HPDE6-E6E7 (cell line): ENCODE data around the gene INO80.
"Not testable (repeated sequence)": the region's sequence is repeated elsewhere in the genome, so short reads cannot be mapped to it uniquely, and the experiment has no call there.

ENCODE experiments used
- DNase-seq: peaks from one replicate; pipeline ENCODE4 v3.0.0; 2011; ENCODE audit warnings: missing footprints; ENCODE audit errors: extremely low spot score

Gene INO80, protein sequence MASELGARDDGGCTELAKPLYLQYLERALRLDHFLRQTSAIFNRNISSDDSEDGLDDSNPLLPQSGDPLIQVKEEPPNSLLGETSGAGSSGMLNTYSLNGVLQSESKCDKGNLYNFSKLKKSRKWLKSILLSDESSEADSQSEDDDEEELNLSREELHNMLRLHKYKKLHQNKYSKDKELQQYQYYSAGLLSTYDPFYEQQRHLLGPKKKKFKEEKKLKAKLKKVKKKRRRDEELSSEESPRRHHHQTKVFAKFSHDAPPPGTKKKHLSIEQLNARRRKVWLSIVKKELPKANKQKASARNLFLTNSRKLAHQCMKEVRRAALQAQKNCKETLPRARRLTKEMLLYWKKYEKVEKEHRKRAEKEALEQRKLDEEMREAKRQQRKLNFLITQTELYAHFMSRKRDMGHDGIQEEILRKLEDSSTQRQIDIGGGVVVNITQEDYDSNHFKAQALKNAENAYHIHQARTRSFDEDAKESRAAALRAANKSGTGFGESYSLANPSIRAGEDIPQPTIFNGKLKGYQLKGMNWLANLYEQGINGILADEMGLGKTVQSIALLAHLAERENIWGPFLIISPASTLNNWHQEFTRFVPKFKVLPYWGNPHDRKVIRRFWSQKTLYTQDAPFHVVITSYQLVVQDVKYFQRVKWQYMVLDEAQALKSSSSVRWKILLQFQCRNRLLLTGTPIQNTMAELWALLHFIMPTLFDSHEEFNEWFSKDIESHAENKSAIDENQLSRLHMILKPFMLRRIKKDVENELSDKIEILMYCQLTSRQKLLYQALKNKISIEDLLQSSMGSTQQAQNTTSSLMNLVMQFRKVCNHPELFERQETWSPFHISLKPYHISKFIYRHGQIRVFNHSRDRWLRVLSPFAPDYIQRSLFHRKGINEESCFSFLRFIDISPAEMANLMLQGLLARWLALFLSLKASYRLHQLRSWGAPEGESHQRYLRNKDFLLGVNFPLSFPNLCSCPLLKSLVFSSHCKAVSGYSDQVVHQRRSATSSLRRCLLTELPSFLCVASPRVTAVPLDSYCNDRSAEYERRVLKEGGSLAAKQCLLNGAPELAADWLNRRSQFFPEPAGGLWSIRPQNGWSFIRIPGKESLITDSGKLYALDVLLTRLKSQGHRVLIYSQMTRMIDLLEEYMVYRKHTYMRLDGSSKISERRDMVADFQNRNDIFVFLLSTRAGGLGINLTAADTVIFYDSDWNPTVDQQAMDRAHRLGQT (N-terminal part only)

DNA sequence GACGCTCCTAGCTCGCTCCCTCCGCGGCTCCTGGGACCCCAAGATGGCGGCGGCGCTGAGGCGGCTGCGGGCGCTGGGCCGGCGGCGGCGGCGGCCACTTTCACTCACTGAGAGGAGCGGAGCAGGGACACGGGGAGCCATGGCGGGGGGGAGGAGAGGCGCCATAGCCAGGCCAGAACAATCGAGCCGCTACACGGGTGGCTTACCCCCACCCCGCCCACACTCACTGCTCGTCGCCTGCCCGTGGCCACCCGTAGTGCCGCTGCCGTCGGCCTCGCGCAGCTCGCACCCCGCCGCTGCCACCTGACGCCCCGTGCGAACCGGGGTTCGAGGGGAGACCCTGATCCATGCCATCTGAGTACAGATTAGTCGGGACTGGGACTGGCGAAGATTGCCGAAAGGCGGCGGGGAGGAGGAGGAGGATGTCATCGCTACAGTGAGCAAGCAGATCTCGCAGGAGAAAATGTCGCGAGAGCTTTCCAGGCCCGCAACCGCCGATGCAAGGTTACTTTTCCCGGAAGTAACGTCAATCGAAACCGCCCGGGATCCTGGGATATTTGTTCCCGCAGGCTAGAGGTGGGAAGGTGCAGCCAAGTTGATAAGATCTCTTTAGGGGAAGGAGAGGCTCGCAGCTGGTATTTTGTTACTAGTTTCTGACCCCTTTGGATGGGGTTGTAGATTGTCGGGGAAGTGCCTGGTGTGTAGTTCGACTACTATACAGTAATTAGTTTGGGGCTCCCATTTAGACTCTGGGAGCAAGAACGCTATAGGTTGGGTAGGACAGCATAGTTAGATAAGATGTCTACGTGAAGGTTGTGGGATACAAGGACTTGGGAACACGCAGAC is at the start of gene INO80:
INO80 (minus strand) TSS at position 165 of the 846 bp plus-strand sequence. CDS start 19,970 bp downstream, outside the sequence.
- peak; percentile 97 for DNase-seq

DNA sequence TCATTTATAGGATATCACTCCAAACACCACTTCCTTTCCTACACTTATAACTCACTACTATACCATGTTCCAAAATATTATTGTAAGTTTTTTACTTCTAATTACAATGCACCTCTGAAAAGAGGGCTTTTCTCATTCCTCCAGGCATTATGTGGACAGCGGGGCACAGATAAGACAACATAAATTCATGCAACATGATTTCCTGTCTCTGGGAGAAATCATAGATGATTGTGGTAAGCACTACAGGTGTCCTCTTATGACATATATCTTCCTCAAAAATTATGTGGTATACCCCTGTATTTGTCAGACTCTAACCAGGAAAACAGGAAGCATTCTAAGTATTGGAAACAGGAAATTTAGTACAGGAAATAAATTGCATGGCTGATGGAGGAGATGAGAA is 45.7 kb upstream of the INO80 start:
- no peak for DNase-seq

DNA sequence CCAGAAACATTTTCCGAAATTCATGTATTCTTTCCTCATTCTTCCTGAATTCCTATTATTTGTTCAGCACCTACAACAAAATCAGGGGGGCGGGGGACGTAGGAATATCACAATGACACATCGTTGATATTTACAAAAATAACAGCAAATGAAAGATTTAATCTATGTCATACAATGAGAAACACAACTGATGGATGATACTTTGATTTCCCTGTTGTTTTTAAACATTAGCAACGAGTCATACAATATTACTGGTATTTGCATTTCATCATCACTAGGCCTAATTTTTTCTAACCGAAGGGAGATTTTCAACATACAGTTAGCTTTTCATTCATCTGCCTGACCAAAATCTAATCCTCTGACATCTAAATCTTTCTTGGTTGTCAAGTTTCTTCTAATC is 45.3 kb upstream of the INO80 start:
- no peak for DNase-seq

DNA sequence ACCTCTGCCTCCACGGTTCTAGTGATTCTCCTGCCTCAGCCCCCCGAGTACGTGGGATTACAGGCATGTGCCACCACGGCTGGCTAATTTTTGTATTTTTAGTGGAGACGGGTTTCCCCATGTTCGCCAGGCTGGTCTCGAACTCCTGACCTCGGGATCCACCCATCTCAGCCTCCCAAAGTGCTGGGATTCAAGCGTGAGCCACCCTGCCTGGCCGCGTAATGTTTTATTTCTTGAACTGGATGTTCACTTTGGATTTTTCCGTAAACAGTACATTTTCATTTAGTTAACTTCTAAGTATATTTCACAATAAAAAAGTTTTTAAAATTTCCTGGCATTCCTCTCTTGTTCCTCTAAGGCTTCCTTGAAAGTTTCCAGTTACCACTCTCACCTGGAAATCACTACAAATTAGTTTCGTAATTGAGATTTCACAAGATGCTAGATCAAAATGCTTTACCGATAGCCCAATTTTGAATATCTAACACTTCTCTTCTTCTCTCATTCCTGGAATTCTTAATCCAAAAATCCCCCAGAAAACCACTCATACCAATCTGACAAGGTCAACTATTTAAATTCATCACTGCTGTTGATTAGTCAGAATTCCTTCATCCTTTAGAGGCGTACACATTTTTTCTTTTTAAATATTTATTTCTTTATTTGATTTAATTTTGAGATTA is 44.7 kb upstream of the INO80 start:
- no peak for DNase-seq

DNA sequence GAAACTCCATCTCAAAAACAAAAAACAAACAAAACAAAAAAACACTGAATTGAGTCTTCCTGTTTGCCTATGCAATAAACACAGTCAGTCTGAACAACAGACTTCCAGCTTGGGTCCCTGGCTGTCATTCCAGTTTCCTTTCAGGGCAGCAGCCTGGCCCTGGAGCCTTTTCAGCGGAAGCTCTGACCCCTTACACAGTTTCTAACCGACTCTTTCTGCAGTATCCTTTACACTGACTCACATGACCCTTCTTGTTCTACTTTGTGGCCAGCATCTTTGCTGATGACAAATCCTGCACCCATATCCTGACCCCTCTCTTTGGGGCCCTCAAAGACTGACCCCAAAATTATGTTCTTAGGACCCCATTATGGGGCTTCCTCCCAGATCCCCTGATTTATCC is 38.3 kb upstream of the INO80 start:
- no peak for DNase-seq

DNA sequence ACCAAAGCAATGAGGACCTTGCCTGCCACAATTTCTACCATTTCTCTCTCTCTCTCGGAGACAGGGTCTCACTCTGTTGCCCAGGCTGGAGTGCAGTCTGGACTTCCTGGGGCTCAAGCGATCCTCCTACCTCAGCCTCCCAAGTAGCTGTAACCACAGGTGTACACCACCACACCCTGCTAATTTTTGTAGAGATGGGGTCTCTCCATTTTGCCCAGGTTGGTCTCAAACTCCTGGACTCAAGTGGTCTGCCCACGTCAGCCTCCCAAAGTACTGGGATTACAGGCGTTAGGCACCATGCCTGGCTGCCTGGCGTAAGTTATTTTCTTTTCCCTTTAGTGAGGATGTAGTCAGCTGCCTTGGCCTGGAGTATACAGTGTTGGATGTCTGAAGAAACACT is 37.7 kb upstream of the INO80 start:
- DNase-seq: no peak

DNA sequence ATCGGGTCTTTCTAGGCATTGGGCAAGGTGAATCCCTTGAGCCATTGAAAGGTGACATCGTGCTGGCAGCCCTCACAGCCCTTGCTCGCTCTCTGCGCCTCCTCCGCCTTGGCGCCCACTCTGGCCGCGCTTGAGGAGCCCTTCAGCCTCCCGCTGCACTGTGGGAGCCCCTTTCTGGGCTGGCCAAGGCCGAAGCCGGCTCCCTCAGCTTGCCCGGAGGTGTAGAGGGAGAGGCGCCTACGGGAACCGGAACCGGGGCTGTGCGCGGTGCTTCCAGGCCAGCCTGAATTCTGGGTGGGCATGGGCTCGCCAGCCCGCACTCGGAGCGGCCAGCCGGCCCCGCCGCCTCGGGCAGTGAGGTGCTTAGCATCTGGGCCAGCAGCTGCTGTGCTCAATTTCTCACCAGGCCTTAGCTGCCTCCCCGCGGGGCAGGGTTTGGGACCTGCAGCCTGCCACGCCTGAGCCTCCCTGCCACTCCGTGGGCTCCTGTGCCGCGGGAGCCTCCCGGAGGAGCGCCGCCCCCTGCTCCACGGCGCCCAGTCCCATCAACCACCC is 35.4 kb upstream of the INO80 start:
- no peak for DNase-seq

DNA sequence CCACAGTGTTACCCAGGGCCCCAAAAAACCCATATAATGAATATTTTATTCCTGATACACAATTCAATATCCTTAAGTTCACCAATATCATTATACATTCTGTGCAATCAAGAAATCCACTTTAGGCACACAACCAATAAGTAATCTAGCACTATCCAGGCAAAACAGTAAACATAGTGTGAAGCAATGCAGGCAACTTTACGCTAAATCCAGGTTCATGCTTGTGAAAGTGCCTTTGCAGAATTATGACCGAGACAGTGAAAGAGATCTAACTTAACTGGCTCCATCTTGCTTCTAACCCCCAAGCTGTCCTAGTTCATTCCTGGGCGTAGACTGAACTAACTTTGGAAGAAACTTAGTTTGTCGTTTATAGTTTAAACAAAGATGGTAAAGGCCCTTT is 34.2 kb upstream of the INO80 start:
- no peak for DNase-seq

DNA sequence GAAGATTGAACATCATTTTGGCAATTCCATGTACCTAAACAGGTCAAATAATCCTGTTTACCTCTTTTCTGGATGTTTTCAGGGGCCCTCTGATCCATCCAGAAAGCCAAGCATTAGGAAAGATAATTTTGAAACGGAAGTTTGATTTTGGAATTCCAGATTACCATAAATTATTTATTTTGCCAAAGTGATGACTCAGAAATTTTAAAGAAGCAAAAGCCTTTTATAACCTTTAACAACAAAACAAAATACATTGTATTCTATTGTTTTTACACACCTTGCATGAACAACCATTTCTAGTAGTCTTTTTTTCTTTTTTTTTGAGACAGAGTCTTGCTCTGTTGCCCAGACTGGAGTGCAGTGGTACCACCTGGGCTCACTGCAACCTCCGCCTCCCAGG is 32.0 kb upstream of the INO80 start:
- DNase-seq: no peak

DNA sequence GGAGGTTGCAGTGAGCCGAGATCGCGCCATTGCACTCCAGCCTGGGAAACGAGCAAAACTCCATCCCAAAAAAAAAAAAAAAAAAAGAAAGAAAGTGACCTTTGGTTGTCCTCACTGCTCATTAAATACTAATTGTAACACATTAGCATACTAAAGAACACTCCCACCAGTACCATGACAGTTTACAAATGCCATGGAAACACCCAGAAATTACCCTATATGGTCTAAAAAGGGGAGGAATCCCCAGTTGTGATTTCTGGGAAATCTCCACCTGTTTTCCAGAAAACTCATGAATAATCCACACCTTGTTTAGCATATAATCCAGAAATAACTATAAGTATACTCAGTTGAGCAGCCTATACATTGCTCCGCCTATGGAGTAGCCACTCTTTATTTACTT is 23.5 kb upstream of the INO80 start:
- DNase-seq: no peak

DNA sequence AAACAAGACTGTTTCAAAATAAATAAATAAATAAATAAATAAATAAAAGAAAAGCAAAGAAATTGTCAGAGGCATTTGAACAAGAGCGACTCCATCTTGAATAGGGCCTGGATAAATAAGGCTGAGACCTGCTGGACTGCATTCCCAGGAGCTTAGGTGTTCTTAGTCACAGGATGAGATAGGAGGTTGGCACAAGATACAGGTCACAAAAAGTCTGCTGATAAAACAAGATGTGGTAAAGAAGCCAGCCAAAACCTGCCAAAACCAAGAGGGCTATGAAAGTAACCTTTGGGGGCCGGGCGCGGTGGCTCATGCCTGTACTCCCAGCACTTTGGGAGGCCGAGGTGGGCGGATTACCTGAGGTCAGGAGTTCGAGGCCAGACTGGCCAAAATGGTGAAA is 23.0 kb upstream of the INO80 start:
- not testable (repeated sequence) for DNase-seq

DNA sequence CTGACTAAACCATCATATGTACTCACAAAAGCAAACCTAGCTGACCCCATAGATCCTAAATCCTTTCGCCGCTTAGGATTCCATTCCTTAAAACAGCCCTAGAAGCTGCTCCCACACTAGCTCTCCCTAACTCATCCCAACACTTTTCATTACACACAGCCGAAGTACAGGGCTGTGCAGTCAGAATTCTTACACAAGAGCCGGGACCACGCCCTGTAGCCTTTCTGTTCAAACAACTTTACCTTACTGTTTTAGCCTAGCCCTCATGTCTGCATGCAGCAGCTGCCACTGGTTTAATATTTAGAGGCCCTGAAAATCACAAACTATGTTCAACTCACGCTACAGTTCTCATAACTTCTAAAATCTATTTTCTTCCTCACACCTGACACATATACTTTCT is 19.5 kb upstream of the INO80 start:
- not testable (repeated sequence) for DNase-seq

DNA sequence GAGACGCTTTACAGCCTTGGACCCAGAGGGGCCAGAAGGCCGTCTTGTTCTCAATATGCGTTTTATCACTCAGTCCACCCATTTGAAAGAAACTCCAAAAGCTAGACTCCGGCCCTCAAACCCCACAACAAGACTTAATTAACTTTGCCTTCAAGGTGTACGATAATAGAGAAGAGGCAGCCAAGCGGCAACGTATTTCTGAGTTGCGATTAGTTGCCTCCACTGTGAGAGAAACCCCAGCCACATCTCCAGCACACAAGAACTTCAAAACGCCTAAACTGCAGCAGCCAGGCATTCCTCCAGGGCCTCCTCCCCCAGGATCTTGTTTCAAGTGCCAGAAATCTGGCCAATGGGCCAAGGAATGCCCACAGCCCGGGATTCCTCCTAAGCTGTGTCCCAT is 17.4 kb upstream of the INO80 start:
- no peak for DNase-seq

DNA sequence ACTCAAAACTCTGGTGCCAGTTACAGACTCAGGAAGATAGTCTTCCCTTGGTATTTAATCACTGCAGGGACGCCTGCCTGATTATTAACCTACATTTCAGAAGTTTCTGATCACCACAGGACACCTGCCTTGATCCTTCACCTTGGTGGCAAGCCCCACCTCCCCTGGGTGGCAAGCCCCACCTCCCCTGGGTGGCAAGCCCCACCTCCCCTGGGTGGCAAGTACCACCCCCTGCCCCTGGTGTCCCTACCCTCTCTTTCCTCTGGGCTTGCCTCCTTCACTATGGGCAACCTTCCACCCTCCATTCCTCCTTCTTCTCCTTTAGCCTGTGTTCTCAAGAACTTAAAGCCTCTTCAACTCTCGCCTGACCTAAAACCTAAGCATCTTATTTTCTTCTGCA is 16.0 kb upstream of the INO80 start:
- DNase-seq: not testable (repeated sequence)

DNA sequence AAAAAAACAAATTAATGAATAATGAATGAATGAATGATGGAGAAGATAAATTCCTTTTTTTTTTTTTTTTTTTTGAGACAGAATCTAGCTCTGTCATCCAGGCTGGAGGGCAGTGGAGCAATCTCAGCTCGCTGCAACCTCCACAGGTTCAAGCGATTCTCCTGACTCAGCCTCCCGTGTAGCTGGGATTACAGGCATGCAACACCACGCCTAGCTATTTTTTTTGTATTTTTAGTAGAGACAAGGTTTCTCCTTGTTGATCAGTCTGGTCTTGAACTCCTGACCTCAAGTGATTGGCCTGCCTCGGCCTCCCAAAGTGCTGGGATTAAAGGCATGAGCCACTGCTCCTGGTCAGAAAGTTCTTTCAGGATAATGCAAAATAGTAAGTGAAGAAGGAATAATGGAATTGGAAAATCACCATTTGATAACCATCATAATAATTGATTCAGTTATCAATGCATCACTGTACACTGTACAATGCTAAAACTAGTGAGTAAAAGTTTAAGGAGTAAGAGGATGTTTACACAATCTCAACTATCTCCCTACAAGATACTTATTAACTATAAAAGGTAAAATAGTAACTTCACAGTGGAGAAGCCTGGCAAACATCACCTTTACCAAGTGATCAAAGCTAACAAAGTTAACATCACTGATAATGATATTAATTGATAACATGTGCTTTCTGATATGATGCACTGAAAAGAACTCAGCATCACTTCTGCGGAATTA is 12.3 kb upstream of the INO80 start:
- no peak for DNase-seq

DNA sequence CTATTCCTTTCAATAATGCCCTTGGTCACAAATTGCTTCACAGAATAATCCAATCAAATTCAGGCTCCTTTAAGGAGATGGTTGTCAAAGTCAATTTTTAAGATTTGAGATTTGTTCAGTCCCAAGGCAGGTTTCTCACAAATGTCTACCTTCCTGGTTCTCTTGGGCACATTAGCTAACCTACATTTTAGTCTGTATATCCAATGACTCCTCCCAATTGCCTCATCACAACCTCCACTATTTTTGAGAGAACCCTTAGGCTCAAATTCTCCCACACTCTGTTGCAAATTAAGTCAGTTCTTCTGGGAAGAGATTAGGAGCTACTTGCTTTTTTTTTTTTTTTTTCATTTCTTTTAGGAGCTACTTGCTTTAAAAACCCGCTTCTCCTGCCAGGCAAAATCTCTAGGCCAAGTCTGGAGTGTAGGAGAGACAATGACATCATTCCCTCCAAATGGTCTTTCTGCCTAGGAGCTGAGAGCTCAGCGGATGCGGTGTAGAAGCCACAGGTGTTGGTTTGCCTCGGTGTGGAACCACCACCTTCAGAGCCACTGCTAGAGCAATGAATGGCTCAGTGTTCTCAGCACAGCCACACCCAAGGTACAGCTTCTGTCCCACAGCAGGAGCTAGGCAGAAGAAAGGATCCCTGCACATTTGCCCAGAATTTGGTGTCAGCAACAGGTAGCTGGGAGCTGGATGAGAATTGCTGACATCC is 10.0 kb upstream of the INO80 start:
- no peak for DNase-seq

DNA sequence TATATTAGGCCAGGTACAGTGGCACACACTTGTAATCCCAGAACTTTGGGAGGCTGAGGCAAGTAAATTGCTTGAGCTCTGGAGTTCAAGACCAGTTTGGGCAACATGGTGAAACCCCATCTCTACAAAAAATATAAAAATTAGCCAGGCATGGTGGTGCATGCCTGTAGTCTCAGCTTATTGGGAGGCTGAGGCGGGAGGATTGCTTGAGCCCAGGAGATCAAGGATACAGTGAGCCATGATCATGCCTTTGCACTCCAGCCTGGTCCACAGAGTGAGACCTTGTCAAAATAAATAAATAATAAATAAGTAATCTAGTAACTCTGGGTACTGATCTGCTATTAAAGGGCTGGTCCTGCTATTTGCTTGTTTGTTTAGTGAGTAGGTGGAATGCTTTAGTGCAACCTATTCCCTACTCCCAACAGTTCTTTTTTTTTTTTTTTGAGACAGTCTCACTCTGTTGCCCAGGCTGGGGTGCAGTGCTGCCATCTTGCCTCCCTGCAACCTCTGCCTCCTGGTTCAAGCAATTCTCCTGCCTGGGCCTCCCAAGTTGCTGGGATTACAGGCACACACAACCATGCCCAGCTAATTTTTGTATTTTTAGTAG is 9.1 kb upstream of the INO80 start:
- DNase-seq: no peak

DNA sequence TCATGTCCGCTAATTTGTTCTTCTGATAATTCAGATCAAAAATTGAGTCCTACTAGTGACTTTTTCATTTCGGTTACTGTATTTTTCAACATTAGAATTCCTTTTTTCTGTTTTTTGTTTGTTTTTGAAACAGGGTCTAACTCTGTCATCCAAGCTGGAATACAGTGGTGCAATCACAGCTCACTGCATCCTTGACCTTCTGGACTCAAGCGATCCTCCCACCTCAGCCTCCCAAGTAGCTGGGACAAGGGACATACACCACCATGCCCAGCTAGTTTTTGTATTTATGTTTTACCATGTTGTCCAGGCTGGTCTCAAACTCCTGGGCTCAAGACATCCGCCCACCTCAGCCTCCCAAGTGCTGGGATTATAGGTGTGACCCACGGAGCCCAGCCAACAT is 8.0 kb upstream of the INO80 start:
- DNase-seq: no peak

DNA sequence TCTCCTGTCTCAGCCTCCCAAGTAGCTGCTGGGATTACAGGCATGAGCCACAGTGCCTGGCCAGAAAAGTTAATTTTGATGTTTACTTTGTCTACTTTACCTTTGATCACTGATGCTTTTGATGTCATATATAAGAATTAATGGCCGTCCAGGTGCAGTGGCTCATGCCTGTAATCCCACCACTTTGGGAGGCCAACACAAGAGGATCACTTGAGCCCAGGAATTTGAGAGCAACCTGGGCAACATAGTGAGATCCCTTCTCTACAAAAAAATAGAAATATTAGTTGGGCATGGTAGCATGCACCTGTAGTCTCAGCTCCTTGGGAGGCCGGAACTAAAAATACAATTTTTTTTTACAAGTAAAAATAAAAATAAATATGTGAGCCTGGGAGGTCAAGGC is 6.8 kb upstream of the INO80 start:
- no peak for DNase-seq
